HepG2 (cell line): ENCODE data around the gene SLC43A1. TPM values are rescaled to one million over a fixed set of nuclear protein-coding genes. Genes with fewer than 3 reads are reported as not detected.

ENCODE experiments used
- ARNT2 ChIP-seq: sonication (generic); formaldehyde crosslinking; IDR thresholded peaks from 2 replicates; pipeline ENCODE4 v1.8.0; 2022; ENCODE audit warnings: mild to moderate bottlenecking, low read depth, missing genetic modification reagents, moderate library complexity
- CREM ChIP-seq, 2 experiments: sonication (generic) in 1 of 2; formaldehyde crosslinking in 1 of 2; IDR thresholded peaks; 2 replicates each; pipeline versions ENCODE4 v1.4.0 to v1.6.1; 2016 to 2020; ENCODE audit warnings: antibody characterized with exemption in 1 of 2, mild to moderate bottlenecking in 1 of 2, missing genetic modification reagents in 1 of 2
- KDM5B ChIP-seq: sonication (generic); formaldehyde crosslinking; IDR thresholded peaks from 2 replicates; pipeline ENCODE4 v1.4.0; 2020; ENCODE audit warnings: missing genetic modification reagents, mild to moderate bottlenecking, borderline replicate concordance
- MZF1 ChIP-seq: sonication (generic); formaldehyde crosslinking; IDR thresholded peaks from 2 replicates; pipeline ENCODE4 v1.8.1; 2023; ENCODE audit warnings: mild to moderate bottlenecking, missing genetic modification reagents, borderline replicate concordance
- STAT5B ChIP-seq: sonication (generic); formaldehyde crosslinking; IDR thresholded peaks from 2 replicates; pipeline ENCODE4 v1.4.0; 2020; ENCODE audit warnings: missing genetic modification reagents
- ZC3H13 ChIP-seq: sonication (generic); formaldehyde crosslinking; IDR thresholded peaks from 2 replicates; pipeline ENCODE4 v1.8.1; 2023; ENCODE audit warnings: mild to moderate bottlenecking, missing genetic modification reagents, moderate library complexity
- ZNF839 ChIP-seq: sonication (generic); formaldehyde crosslinking; IDR thresholded peaks from 2 replicates; pipeline ENCODE4 v1.4.0; 2020; ENCODE audit warnings: missing genetic modification reagents, mild to moderate bottlenecking, borderline replicate concordance
- ZZZ3 ChIP-seq: sonication (generic); formaldehyde crosslinking; IDR thresholded peaks from 2 replicates; pipeline ENCODE4 v1.4.0; 2020; ENCODE audit warnings: missing genetic modification reagents, mild to moderate bottlenecking, borderline replicate concordance
- polyA plus RNA-seq, 8 experiments: library from polyadenylated mRNA; depleted of rRNA in 3 of 8; stranded (reverse) in 7 of 8; unstranded in 1 of 8; fragments of >200 nt; fragmentation: Illumina TruSeq in 4 of 8; extraction: Trizol in 4 of 8; gene quantifications; 2 replicates each; pipeline versions ENCODE4 v1.2.1 to v1.2.3, GENCODE V29; 2011 to 2016; ENCODE audit warnings: low read depth in 4 of 8, missing spikeins in 1 of 8, mixed read lengths in 1 of 8; ENCODE audit not compliant: insufficient read depth in 1 of 8
- total RNA-seq, 5 experiments: library from RNA; depleted of rRNA; stranded (reverse); fragments of >200 nt; fragmentation: Illumina TruSeq; extraction: Trizol; gene quantifications; 2 replicates each; pipeline ENCODE4 v1.2.3, GENCODE V29; 2016; ENCODE audit warnings: low read depth in 1 of 5
- TF ChIP-seq, protein P1 (sequence below): sonication (generic); formaldehyde crosslinking; IDR thresholded peaks from 2 replicates; pipeline ENCODE4 v1.9.0; 2021; ENCODE audit warnings: mild to moderate bottlenecking, missing genetic modification reagents
- TF ChIP-seq, protein P2 (sequence below): sonication (generic); formaldehyde crosslinking; IDR thresholded peaks from 2 replicates; pipeline ENCODE4 v1.8.1; 2023; ENCODE audit warnings: mild to moderate bottlenecking, moderate library complexity, missing genetic modification reagents
- TF ChIP-seq, protein P3 (sequence below): sonication (generic); formaldehyde crosslinking; IDR thresholded peaks from 2 replicates; pipeline ENCODE4 v1.5.0; 2020; ENCODE audit warnings: mild to moderate bottlenecking, missing genetic modification reagents
- TF ChIP-seq, protein P4 (sequence below): sonication (generic); formaldehyde crosslinking; IDR thresholded peaks from 2 replicates; pipeline ENCODE4 v1.8.1; 2022; ENCODE audit warnings: low read depth, mild to moderate bottlenecking, missing genetic modification reagents

The SLC43A1 gene
- total and polyA plus RNA-seq, 2 of the 13 experiments (the other 11 are each of a cell fraction or from before 2014, with no cell fraction given) = 72.3 to 87.6 TPM

DNA sequence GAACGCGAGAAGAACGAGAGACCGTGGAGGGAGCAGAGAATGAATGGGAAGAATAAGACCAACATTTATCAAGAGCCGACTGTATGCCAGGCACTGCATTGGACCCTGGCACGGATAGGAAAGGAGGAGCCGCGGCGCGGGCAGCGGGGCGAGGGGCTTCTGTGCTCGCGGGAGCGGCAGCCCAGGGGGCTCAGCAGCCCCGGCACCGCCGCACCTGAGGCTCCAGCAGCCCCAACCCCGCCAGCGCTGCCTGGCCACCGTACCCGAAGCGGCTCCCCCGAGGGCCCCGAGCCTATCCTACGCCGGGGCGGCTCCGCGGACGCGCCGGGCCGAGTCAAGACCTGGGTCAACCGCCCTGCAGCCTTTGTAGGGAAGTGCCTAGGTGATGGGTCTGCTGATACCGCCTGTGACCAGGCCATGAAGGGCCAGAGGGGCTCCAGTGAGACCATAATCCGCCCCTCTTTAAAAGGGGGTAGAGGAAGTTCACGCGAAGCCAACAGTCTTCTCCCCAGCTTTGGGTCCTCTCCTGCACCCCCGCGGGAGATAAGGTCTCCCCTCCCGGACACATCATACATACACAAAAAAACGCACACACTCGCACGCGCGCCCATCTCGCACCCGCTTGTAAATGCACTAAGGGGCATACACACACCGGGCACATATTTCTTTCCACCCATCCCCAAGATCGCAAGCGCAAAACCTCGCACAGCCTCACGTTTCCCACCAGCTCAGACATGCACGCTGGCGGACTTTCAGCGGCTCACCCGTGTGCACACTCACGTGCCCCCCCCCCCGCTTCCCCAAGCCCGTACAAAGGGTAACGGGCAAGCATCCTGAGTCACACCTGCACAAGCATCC lies 56.1 kb downstream of the SLC43A1 start (continued):
- TF ChIP-seq, protein P1, sequence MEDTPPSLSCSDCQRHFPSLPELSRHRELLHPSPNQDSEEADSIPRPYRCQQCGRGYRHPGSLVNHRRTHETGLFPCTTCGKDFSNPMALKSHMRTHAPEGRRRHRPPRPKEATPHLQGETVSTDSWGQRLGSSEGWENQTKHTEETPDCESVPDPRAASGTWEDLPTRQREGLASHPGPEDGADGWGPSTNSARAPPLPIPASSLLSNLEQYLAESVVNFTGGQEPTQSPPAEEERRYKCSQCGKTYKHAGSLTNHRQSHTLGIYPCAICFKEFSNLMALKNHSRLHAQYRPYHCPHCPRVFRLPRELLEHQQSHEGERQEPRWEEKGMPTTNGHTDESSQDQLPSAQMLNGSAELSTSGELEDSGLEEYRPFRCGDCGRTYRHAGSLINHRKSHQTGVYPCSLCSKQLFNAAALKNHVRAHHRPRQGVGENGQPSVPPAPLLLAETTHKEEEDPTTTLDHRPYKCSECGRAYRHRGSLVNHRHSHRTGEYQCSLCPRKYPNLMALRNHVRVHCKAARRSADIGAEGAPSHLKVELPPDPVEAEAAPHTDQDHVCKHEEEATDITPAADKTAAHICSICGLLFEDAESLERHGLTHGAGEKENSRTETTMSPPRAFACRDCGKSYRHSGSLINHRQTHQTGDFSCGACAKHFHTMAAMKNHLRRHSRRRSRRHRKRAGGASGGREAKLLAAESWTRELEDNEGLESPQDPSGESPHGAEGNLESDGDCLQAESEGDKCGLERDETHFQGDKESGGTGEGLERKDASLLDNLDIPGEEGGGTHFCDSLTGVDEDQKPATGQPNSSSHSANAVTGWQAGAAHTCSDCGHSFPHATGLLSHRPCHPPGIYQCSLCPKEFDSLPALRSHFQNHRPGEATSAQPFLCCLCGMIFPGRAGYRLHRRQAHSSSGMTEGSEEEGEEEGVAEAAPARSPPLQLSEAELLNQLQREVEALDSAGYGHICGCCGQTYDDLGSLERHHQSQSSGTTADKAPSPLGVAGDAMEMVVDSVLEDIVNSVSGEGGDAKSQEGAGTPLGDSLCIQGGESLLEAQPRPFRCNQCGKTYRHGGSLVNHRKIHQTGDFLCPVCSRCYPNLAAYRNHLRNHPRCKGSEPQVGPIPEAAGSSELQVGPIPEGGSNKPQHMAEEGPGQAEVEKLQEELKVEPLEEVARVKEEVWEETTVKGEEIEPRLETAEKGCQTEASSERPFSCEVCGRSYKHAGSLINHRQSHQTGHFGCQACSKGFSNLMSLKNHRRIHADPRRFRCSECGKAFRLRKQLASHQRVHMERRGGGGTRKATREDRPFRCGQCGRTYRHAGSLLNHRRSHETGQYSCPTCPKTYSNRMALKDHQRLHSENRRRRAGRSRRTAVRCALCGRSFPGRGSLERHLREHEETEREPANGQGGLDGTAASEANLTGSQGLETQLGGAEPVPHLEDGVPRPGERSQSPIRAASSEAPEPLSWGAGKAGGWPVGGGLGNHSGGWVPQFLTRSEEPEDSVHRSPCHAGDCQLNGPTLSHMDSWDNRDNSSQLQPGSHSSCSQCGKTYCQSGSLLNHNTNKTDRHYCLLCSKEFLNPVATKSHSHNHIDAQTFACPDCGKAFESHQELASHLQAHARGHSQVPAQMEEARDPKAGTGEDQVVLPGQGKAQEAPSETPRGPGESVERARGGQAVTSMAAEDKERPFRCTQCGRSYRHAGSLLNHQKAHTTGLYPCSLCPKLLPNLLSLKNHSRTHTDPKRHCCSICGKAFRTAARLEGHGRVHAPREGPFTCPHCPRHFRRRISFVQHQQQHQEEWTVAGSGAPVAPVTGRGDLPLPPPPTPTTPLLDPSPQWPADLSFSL (CRISPR knock-in tag) = no peak
- TF ChIP-seq, protein P2, sequence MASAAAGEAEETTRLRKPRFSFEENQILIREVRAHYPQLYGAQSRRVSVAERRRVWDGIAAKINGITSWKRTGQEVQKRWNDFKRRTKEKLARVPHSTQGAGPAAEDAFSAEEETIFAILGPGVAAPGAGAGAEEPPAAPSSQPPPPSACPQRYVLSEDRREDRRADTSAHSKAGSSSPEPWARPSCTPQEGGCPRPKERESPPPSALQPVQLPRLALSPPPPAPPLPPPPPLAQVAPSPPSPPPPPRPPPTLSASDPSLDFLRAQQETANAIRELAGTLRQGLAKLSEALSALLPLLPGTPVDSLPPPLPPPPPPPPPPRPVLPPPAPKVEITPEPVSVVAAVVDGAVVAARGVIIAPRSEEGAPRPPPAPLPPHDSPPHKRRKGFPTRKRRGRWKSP (CRISPR knock-in tag) = no peak; the same call in 1 of the 2 replicates
- TF ChIP-seq STAT5B (CRISPR knock-in tag) (no peak), ZZZ3 (CRISPR knock-in tag) (no peak), KDM5B (CRISPR knock-in tag) (no peak; the same call in 1 of the 2 replicates), MZF1 (CRISPR knock-in tag) (no peak), CREM (IDR thresholded peaks at IDR 0.05) (no peak), CREM (CRISPR knock-in tag; IDR thresholded peaks at IDR 0.05) (no peak), ARNT2 (CRISPR knock-in tag) (no peak), ZC3H13 (CRISPR knock-in tag) (no peak), ZNF839 (CRISPR knock-in tag) (no peak)
- TF ChIP-seq, protein P3, sequence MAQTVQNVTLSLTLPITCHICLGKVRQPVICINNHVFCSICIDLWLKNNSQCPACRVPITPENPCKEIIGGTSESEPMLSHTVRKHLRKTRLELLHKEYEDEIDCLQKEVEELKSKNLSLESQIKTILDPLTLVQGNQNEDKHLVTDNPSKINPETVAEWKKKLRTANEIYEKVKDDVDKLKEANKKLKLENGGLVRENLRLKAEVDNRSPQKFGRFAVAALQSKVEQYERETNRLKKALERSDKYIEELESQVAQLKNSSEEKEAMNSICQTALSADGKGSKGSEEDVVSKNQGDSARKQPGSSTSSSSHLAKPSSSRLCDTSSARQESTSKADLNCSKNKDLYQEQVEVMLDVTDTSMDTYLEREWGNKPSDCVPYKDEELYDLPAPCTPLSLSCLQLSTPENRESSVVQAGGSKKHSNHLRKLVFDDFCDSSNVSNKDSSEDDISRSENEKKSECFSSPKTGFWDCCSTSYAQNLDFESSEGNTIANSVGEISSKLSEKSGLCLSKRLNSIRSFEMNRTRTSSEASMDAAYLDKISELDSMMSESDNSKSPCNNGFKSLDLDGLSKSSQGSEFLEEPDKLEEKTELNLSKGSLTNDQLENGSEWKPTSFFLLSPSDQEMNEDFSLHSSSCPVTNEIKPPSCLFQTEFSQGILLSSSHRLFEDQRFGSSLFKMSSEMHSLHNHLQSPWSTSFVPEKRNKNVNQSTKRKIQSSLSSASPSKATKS (CRISPR knock-in tag) = no peak
- TF ChIP-seq, protein P4, sequence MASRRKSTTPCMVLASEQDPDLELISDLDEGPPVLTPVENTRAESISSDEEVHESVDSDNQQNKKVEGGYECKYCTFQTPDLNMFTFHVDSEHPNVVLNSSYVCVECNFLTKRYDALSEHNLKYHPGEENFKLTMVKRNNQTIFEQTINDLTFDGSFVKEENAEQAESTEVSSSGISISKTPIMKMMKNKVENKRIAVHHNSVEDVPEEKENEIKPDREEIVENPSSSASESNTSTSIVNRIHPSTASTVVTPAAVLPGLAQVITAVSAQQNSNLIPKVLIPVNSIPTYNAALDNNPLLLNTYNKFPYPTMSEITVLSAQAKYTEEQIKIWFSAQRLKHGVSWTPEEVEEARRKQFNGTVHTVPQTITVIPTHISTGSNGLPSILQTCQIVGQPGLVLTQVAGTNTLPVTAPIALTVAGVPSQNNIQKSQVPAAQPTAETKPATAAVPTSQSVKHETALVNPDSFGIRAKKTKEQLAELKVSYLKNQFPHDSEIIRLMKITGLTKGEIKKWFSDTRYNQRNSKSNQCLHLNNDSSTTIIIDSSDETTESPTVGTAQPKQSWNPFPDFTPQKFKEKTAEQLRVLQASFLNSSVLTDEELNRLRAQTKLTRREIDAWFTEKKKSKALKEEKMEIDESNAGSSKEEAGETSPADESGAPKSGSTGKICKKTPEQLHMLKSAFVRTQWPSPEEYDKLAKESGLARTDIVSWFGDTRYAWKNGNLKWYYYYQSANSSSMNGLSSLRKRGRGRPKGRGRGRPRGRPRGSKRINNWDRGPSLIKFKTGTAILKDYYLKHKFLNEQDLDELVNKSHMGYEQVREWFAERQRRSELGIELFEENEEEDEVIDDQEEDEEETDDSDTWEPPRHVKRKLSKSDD (CRISPR knock-in tag) = no peak
